GM23248 (cell line): ENCODE results near the gene FOXO1. TPM values are rescaled to one million over a fixed set of nuclear protein-coding genes. Genes with fewer than 3 reads are reported as not detected.
"Not testable (repeated sequence)": the region's sequence is repeated elsewhere in the genome, so short reads cannot be mapped to it uniquely, and the experiment has no call there.

Experiments
- DNase-seq: peaks from one replicate; pipeline ENCODE4 v3.0.0-alpha.2; 2015
- H2AFZ ChIP-seq: fragments of 200-600 bp; sonication (generic); 2 replicates; pipeline ENCODE4 v1.6.1; 2016; ENCODE audit warnings: antibody characterized with exemption
- H3F3A ChIP-seq: fragments of 200-600 bp; sonication (generic); 2 replicates; pipeline ENCODE4 v1.6.1; 2016; ENCODE audit warnings: mild to moderate bottlenecking, antibody characterized with exemption, mixed run types; ENCODE audit not compliant: insufficient read depth
- H3K27ac ChIP-seq: fragments of 200-600 bp; sonication (generic); 2 replicates; pipeline ENCODE4 v1.5.1; 2016; ENCODE audit warnings: mild to moderate bottlenecking
- H3K27me3 ChIP-seq: fragments of 200-600 bp; sonication (generic); replicated peaks from 2 replicates; pipeline ENCODE4 v1.6.1; 2016; ENCODE audit warnings: mild to moderate bottlenecking; ENCODE audit not compliant: insufficient read depth
- H3K36me3 ChIP-seq: fragments of 200-600 bp; sonication (generic); 2 replicates; pipeline ENCODE4 v1.6.1; 2016; ENCODE audit warnings: low read depth, mild to moderate bottlenecking
- H3K4me1 ChIP-seq: fragments of 200-600 bp; sonication (generic); 2 replicates; pipeline ENCODE4 v1.6.1; 2016; ENCODE audit warnings: mild to moderate bottlenecking; ENCODE audit not compliant: insufficient read depth
- H3K4me2 ChIP-seq: fragments of 200-600 bp; sonication (generic); one replicate; pipeline ENCODE4 v1.6.1; 2016; ENCODE audit warnings: mild to moderate bottlenecking; ENCODE audit not compliant: unreplicated experiment
- H3K4me3 ChIP-seq: fragments of 200-600 bp; sonication (generic); 2 replicates; pipeline ENCODE4 v1.5.1; 2016; ENCODE audit warnings: mild to moderate bottlenecking
- H3K79me2 ChIP-seq: fragments of 200-600 bp; sonication (generic); 2 replicates; pipeline ENCODE4 v1.6.1; 2016; ENCODE audit warnings: mild to moderate bottlenecking; ENCODE audit not compliant: insufficient read depth
- H3K9ac ChIP-seq: fragments of 200-600 bp; sonication (generic); 2 replicates; pipeline ENCODE4 v1.6.1; 2016; ENCODE audit warnings: mild to moderate bottlenecking
- H3K9me2 ChIP-seq: fragments of 200-600 bp; sonication (generic); 2 replicates; pipeline ENCODE4 v1.6.1; 2016; ENCODE audit warnings: mixed run types, mild to moderate bottlenecking, moderate library complexity; ENCODE audit not compliant: insufficient read depth
- H3K9me3 ChIP-seq: fragments of 200-600 bp; sonication (generic); one replicate; pipeline ENCODE4 v1.6.1; 2017; ENCODE audit warnings: low read depth
- H4K20me1 ChIP-seq: fragments of 200-600 bp; sonication (generic); 2 replicates; pipeline ENCODE4 v1.6.0; 2016; ENCODE audit not compliant: insufficient read depth
- EZH2 ChIP-seq: fragments of 200-600 bp; sonication (generic); IDR thresholded peaks from 2 replicates; pipeline ENCODE4 v1.6.1; 2018; ENCODE audit warnings: antibody characterized with exemption, mild to moderate bottlenecking; ENCODE audit not compliant: insufficient read depth, poor library complexity, severe bottlenecking
- EZH2phosphoT487 ChIP-seq: fragments of 200-600 bp; sonication (generic); IDR thresholded peaks from 2 replicates; pipeline ENCODE4 v1.6.1; 2018; ENCODE audit warnings: antibody characterized with exemption, moderate library complexity, mild to moderate bottlenecking, low read depth; ENCODE audit not compliant: insufficient read depth
- WGBS, 2 experiments: methylation state at CpG; one replicate each; pipeline ENCODE4 v1.1.6; 2015 to 2017; ENCODE audit warnings: low lambda C conversion rate in 2 of 2, low coverage in 1 of 2; ENCODE audit errors: missing lambda C conversion rate in 2 of 2; 5-methylcytosine and 5-hydroxymethylcytosine counted together
- in situ Hi-C: fragments of 300-500 bp; cut with MboI; formaldehyde crosslinking; loops from 2 replicates; pipeline ENCODE4 v1.15.0; 2020
- polyA plus RNA-seq: library from polyadenylated mRNA; unstranded; fragments of >200 nt; fragmentation: Nextera tagmentation; extraction: Ambion mirVana; gene quantifications from 2 replicates; pipeline ENCODE4 v1.2.1, GENCODE V29; 2016
- total RNA-seq: library from RNA; depleted of rRNA; stranded (reverse); fragments of >200 nt; shearing (Covaris generic); gene quantifications from 2 replicates; pipeline ENCODE4 v1.2.3, GENCODE V29; 2014; rRNA removed

FOXO1 gene
- total RNA-seq (0.63 and 1.1 TPM in 2 replicates), polyA plus RNA-seq (0.46 and 0.59 TPM in 2 replicates)

- peak; percentile 92 for DNase-seq
- Histone ChIP-seq H3K27me3 (no peaks in the 10 kb centered on the region), H2AFZ (peak within 1 kb of the TSS; percentile 89), H4K20me1 (no peaks in the 10 kb centered on the region), H3K4me1 (no peaks in the 10 kb centered on the region; the same call in 1 of the 2 replicates), H3K4me3 (peak within 1 kb of the TSS; percentile 76), H3F3A (peaks cover 18% of the 10 kb centered on the region), H3K9me2 (no peaks in the 10 kb centered on the region), H3K9ac (peak within 1 kb of the TSS; percentile 65), H3K9me3 (no peaks in the 10 kb centered on the region), H3K79me2 (no peaks in the 10 kb centered on the region), H3K4me2 (peak within 1 kb of the TSS; percentile 69), H3K36me3 (no peaks in the 10 kb centered on the region), H3K27ac (peak within 1 kb of the TSS; percentile 17; the same call in 1 of the 2 replicates)
- in situ Hi-C loops = no loop called here
- TF ChIP-seq EZH2phosphoT487 (no peak), EZH2 (no peak)
- WGBS, 2 experiments = 2% methylated on average over 67 to 74 of the region's 108 CpGs
These were observed at the start of gene FOXO1 for GRCh38 chr13:40666045-40666932. Gene FOXO1 (minus strand): TSS chr13:40666641. CDS start chr13:40666212, 429 bp downstream.

GRCh38 chr13:40714433-40714832 lies 48.0 kb upstream of the FOXO1 start:
- H3K4me3 ChIP-seq, H3K27me3 ChIP-seq, H3K27ac ChIP-seq, H3K9me2 ChIP-seq, H2AFZ ChIP-seq, H3K4me2 ChIP-seq, H3F3A ChIP-seq, H3K4me1 ChIP-seq, H4K20me1 ChIP-seq, H3K79me2 ChIP-seq, H3K9ac ChIP-seq, in situ Hi-C loops, H3K9me3 ChIP-seq, DNase-seq, H3K36me3 ChIP-seq: not testable (repeated sequence)
- WGBS, 2 experiments = no CpG with 5 or more reads among the region's 1 CpG

GRCh38 chr13:40706439-40706838 lies 40.0 kb upstream of the FOXO1 start:
- WGBS, 2 experiments = 79 to 87% methylated on average over 2 of the region's 2 CpGs

GRCh38 chr13:40697711-40698110 lies 31.3 kb upstream of the FOXO1 start:
- Histone ChIP-seq H4K20me1 (no peaks in the 10 kb centered on the region), H3K9ac (no peak overlapping the region), H3K4me1 (no peaks in the 10 kb centered on the region), H3K27me3 (no peaks in the 10 kb centered on the region), H3K4me2 (no peak overlapping the region), H3K9me2 (no peaks in the 10 kb centered on the region), H3K79me2 (no peaks in the 10 kb centered on the region), H3F3A (no peaks in the 10 kb centered on the region), H3K9me3 (no peaks in the 10 kb centered on the region), H3K36me3 (no peaks in the 10 kb centered on the region), H3K27ac (no peak overlapping the region), H3K4me3 (no peak overlapping the region), H2AFZ (no peak overlapping the region)
- in situ Hi-C loops = loop anchor here (25.0 kb wide), 1 partner anchor 1010 kb away; no protein-coding TSS in a partner anchor
- TF ChIP-seq EZH2 (no peak), EZH2phosphoT487 (no peak)
- WGBS, 2 experiments = 76 to 83% methylated on average over 5 of the region's 5 CpGs
- no peak for DNase-seq

More at GRCh38 chr13:40706439-40706838, 40.0 kb upstream of the FOXO1 start:
- Histone ChIP-seq H3K4me2 (no peak overlapping the region), H3K4me3 (no peak overlapping the region), H3K4me1 (no peaks in the 10 kb centered on the region), H3K79me2 (no peaks in the 10 kb centered on the region), H3K9me2 (no peaks in the 10 kb centered on the region), H3K36me3 (no peaks in the 10 kb centered on the region), H3K27me3 (no peaks in the 10 kb centered on the region), H3K9me3 (no peaks in the 10 kb centered on the region), H3F3A (no peaks in the 10 kb centered on the region), H3K27ac (no peak overlapping the region), H4K20me1 (no peaks in the 10 kb centered on the region), H2AFZ (no peak overlapping the region), H3K9ac (no peak overlapping the region)
- TF ChIP-seq EZH2 (no peak), EZH2phosphoT487 (no peak)
- DNase-seq = no peak
- in situ Hi-C loops = no loop called here
